ENCODE results near the gene DOCK11.
"Not testable (repeated sequence)": the region's sequence is repeated elsewhere in the genome, so short reads cannot be mapped to it uniquely, and the experiment has no call there.

The DOCK11 gene

DNA sequence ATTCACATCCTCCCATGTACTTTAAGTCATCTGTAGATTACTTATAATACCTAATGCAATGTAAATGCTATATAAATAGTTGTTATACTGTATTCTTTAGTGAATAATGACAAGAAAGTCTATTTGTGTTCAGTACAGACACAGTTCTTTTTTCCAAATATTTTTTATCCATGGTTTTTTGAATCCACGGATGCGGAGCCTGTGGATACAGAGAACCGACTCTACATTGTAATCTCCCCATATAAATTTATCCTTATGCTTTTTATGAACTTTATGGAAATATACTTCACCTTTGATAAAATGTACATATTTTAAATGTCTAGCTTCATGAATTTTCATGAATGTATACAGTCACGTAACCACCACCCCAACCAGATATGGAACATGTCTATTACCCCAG is 88.2 kb downstream of the DOCK11 start:
- TF ChIP-seq CTCF (IDR thresholded peaks at IDR 0.05; ENCODE audit: low read depth, low read length, missing control alignments) = no peak
- no peak overlapping the region for H3K4me3 ChIP-seq (ENCODE audit: low read depth, low read length)
- no peak for DNase-seq (ENCODE audit: low read depth)

DNA sequence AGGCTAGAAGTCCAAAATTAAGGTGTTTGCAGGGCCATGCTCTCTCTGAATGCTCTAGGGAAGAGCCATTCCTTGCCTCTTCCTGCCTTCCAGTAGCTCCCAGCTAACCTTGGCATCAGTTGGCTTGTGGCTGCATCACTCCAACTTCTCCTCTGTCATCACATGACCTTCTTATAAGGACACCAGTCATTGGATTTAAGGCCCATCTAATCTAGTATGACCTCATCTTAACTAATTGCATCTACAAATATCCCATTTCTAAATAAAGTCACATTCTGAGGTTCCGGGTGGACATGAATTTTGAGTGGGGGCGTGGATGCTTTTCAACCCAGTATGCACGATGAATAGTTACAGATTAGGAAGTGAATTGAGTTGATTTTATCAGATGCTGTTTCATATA is 89.7 kb downstream of the DOCK11 start:
- TF ChIP-seq CTCF (IDR thresholded peaks at IDR 0.05; ENCODE audit: low read depth, low read length, missing control alignments) = no peak
- no peak for DNase-seq (ENCODE audit: low read depth)
- no peak overlapping the region for H3K4me3 ChIP-seq (ENCODE audit: low read depth, low read length)

DNA sequence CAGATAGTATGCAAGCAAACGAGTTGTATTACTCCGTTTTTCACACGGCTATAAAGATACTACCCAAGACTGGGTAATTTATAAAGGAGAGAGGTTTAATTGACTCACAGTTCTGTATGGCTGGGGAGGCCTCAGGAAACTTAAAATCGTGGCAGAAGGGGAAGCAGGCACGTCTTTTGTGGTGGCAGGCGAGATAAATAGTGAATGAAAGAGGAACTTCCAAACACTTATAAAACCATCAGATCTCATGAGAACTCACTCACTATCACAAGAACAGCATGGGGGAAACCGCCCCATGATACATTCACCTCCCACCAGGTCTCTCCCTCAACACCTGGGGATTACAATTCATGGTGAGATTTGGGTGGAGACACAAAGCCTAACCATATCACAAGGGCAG is 90.6 kb downstream of the DOCK11 start:
- H3K4me3 ChIP-seq (ENCODE audit: low read depth, low read length); DNase-seq (ENCODE audit: low read depth): not testable (repeated sequence)

DNA sequence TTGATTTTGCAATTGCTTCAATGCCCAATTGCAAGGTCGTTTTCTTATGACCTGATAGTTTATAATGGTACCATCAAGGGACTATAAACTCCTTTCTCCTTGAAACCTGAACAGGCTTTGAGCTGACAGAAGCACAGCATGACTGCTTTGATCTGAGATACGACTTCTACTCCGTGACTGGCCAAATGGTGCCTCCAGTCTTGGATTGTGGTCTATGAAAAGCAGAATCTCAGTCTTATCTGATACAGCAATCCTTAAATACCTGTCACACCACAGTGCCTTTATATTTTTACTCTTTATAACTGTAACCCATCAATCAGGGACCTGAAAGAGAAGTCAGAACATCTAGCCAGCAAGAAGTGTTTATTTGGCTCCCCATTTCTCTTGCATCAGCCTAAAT is 93.1 kb downstream of the DOCK11 start:
- TF ChIP-seq CTCF (IDR thresholded peaks at IDR 0.05; ENCODE audit: low read depth, low read length, missing control alignments) = no peak
- H3K4me3 ChIP-seq (ENCODE audit: low read depth, low read length) = no peak overlapping the region
- no peak for DNase-seq (ENCODE audit: low read depth)

- TF ChIP-seq CTCF (IDR thresholded peaks at IDR 0.05; ENCODE audit: low read depth, low read length, missing control alignments) = no peak
- DNase-seq (ENCODE audit: low read depth) = no peak
- H3K4me3 ChIP-seq (ENCODE audit: low read depth, low read length) = no peak overlapping the region
Observed at GRCh38 chrX:118589227-118589626, 93.6 kb downstream of the DOCK11 start.

DNA sequence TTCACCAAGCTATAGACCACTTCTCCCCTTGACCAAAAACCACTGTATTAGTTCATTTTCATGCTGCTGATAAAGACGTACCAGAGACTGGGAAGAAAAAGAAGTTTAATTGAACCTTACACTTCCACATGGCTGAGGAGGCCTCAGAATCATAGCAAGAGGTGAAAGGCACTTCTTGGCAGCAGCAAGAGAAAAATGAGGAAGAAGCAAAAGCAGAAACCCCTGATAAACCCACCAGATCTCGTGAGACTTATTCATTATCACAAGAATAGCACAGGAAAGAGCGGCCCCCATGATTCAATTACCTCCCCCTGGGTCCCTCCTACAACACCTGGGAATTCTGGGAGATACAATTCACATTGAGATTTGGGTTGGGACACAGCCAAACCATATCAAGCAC is 97.8 kb downstream of the DOCK11 start:
- TF ChIP-seq CTCF (IDR thresholded peaks at IDR 0.05; ENCODE audit: low read depth, low read length, missing control alignments) = no peak
- no peak for DNase-seq (ENCODE audit: low read depth)
- H3K4me3 ChIP-seq (ENCODE audit: low read depth, low read length) = no peak overlapping the region

- no peak for DNase-seq (ENCODE audit: low read depth)
- no peak overlapping the region for H3K4me3 ChIP-seq (ENCODE audit: low read depth, low read length)
- no peak for TF ChIP-seq CTCF (IDR thresholded peaks at IDR 0.05; ENCODE audit: low read depth, low read length, missing control alignments)
Observed at GRCh38 chrX:118594697-118595420, 99.2 kb downstream of the DOCK11 start.

Measured in GM12864 (cell line).